T-helper 1 cell treated with Interleukin-12 subunit alpha and Interleukin-12 subunit beta and Interleukin-4 antibody, amounts not matched to agents 30 ng/mL and 1 ng/mL, for 36 hours (primary cell): ENCODE results near the gene AQP2. TPM values are rescaled to one million over a fixed set of nuclear protein-coding genes. Genes with fewer than 3 reads are reported as not detected.

ENCODE experiments used
- intact Hi-C: fragments of 100-400 bp; cut with micrococcal nuclease; formaldehyde crosslinking; loops from one replicate; pipeline ENCODE4 v1.15.1; 2024
- total RNA-seq: library from RNA; stranded (reverse); gene quantifications from 2 replicates; pipeline ENCODE4 v1.2.3, GENCODE V29; 2022

AQP2 gene
- total RNA-seq, 1 donor from 2014 or later, result not detected

- intact Hi-C loops, result no loop called here
These were observed 8.7 kb upstream of the AQP2 start for GRCh38 chr12:49941556-49942511.

- intact Hi-C loops, result no loop called here
These were observed 8.0 kb upstream of the AQP2 start for GRCh38 chr12:49942512-49942893.

- intact Hi-C loops, result no loop called here
These were observed 7.5 kb upstream of the AQP2 start for GRCh38 chr12:49942921-49943624.

- intact Hi-C loops, result no loop called here
These were observed 6.9 kb upstream of the AQP2 start for GRCh38 chr12:49943625-49943960.

- intact Hi-C loops, result loop anchor here (2.0 kb wide), 1 partner anchor 23 kb away; no protein-coding TSS in a partner anchor
These were observed 6.5 kb upstream of the AQP2 start for GRCh38 chr12:49944046-49944445.

GRCh38 chr12:49944718-49945117 lies 5.8 kb upstream of the AQP2 start:
- intact Hi-C loops, result loop anchor here (1.0 to 2.0 kb wide), 2 partner anchors 22 to 168 kb away; no protein-coding TSS in a partner anchor

GRCh38 chr12:49945394-49946080 lies 5.0 kb upstream of the AQP2 start:
- intact Hi-C loops, result loop anchor here (1.0 to 2.0 kb wide), 2 partner anchors 21 to 169 kb away; no protein-coding TSS in a partner anchor

- intact Hi-C loops, result no loop called here
These were observed 4.5 kb upstream of the AQP2 start for GRCh38 chr12:49946086-49946485.

GRCh38 chr12:49946497-49946896 lies 4.0 kb upstream of the AQP2 start:
- intact Hi-C loops, result no loop called here

- intact Hi-C loops, result no loop called here
These were observed 2.8 kb upstream of the AQP2 start for GRCh38 chr12:49947593-49948226.

- intact Hi-C loops, result no loop called here
These were observed 1.4 kb upstream of the AQP2 start for GRCh38 chr12:49948866-49949845.

GRCh38 chr12:49949866-49950265 lies 671 bp upstream of the AQP2 start:
- intact Hi-C loops, result no loop called here

- intact Hi-C loops, result no loop called here
These were observed 1.1 kb downstream of the AQP2 start for GRCh38 chr12:49951411-49952240.

GRCh38 chr12:49952391-49953055 lies 2.0 kb downstream of the AQP2 start:
- intact Hi-C loops, result no loop called here

GRCh38 chr12:49953151-49953550 lies 2.6 kb downstream of the AQP2 start:
- intact Hi-C loops, result no loop called here

- intact Hi-C loops, result no loop called here
These were observed 3.7 kb downstream of the AQP2 start for GRCh38 chr12:49953961-49954846.
